Keratinocyte (primary cell): Measurements from ENCODE around the gene SMYD3. TPM values are rescaled to one million over a fixed set of nuclear protein-coding genes. Genes with fewer than 3 reads are reported as not detected.

Source experiments
- DNase-seq: peaks from one replicate; pipeline ENCODE4 v3.0.0-alpha.2; 2011; ENCODE audit warnings: low read depth, missing footprints, low spot score
- FAIRE-seq: peaks from 2 replicates; lab custom pipeline; 2011; peaks lifted over from hg19 to GRCh38; lab: Jason Lieb, UNC
- H2AFZ ChIP-seq: 2 replicates; pipeline ENCODE4 v1.6.0; 2012; ENCODE audit warnings: low read length, control low read depth, inconsistent platforms; ENCODE audit not compliant: control insufficient read depth
- H3K27ac ChIP-seq: 2 replicates; pipeline ENCODE4 v1.5.1; 2011; ENCODE audit warnings: low read length; ENCODE audit not compliant: control insufficient read depth, insufficient read depth
- H3K27me3 ChIP-seq: 3 replicates; pipeline ENCODE4 v1.6.0; 2011; ENCODE audit warnings: low read length; ENCODE audit not compliant: control insufficient read depth, insufficient read depth; ENCODE audit errors: extremely low read depth
- H3K36me3 ChIP-seq, 2 experiments: 2 replicates in 1 of 2; 3 replicates in 1 of 2; pipeline ENCODE4 v1.5.1; 2011; ENCODE audit warnings: low read length in 2 of 2, mild to moderate bottlenecking in 1 of 2; ENCODE audit not compliant: control insufficient read depth in 2 of 2, insufficient read depth in 2 of 2; ENCODE audit errors: extremely low read depth in 1 of 2
- H3K4me1 ChIP-seq: 3 replicates; pipeline ENCODE4 v1.5.1; 2011; ENCODE audit warnings: low read length; ENCODE audit not compliant: control insufficient read depth, insufficient read depth; ENCODE audit errors: extremely low read depth
- H3K4me2 ChIP-seq: 3 replicates; pipeline ENCODE4 v1.6.0; 2011; ENCODE audit warnings: low read depth, low read length; ENCODE audit not compliant: control insufficient read depth, insufficient read depth; ENCODE audit errors: extremely low read depth
- H3K4me3 ChIP-seq, 3 experiments: fragments of 200-600 bp in 1 of 3; sonication (generic) in 1 of 3; 2 replicates in 2 of 3; 3 replicates in 1 of 3; pipeline ENCODE4 v1.5.1; 2011 to 2016; ENCODE audit warnings: low read length in 3 of 3, mild to moderate bottlenecking in 3 of 3, control low read depth in 2 of 3, inconsistent platforms in 1 of 3, low read depth in 1 of 3, mixed read lengths in 1 of 3, mixed run types in 1 of 3, moderate library complexity in 1 of 3; ENCODE audit not compliant: control insufficient read depth in 2 of 3, insufficient read depth in 2 of 3; ENCODE audit errors: extremely low read depth in 1 of 3
- H3K79me2 ChIP-seq: 2 replicates; pipeline ENCODE4 v1.6.0; 2012; ENCODE audit warnings: low read length; ENCODE audit not compliant: control insufficient read depth, insufficient read depth
- H3K9ac ChIP-seq: 3 replicates; pipeline ENCODE4 v1.6.0; 2011; ENCODE audit warnings: low read length; ENCODE audit not compliant: control insufficient read depth, insufficient read depth; ENCODE audit errors: extremely low read depth
- H3K9me1 ChIP-seq: 3 replicates; pipeline ENCODE4 v1.6.0; 2011; ENCODE audit warnings: low read length; ENCODE audit not compliant: control insufficient read depth, insufficient read depth; ENCODE audit errors: extremely low read depth
- H3K9me3 ChIP-seq: 2 replicates; pipeline ENCODE4 v1.5.1; 2012; ENCODE audit warnings: low read depth, low read length; ENCODE audit not compliant: control insufficient read depth
- H4K20me1 ChIP-seq: 3 replicates; pipeline ENCODE4 v1.6.0; 2011; ENCODE audit warnings: low read length; ENCODE audit not compliant: control insufficient read depth, insufficient read depth; ENCODE audit errors: extremely low read depth
- CTCF ChIP-seq, 3 experiments: IDR thresholded peaks in 1 of 3; conservative IDR thresholded peaks in 1 of 3; optimal IDR thresholded peaks in 1 of 3; 2 replicates in 2 of 3; 3 replicates in 1 of 3; pipeline versions ENCODE3 to v1.5.1; 2011; ENCODE audit warnings: low read length in 3 of 3, mild to moderate bottlenecking in 3 of 3, moderate library complexity in 2 of 3, control low read depth in 1 of 3, inconsistent platforms in 1 of 3; ENCODE audit not compliant: insufficient read depth in 2 of 3; ENCODE audit errors: extremely low read depth in 1 of 3
- EZH2 ChIP-seq: IDR thresholded peaks from one replicate; pipeline ENCODE4 v1.6.1; 2012; ENCODE audit warnings: inconsistent platforms, mild to moderate bottlenecking, low read length, moderate library complexity
- dilution Hi-C: fragments of 300-500 bp; cut with MboI; formaldehyde crosslinking; loops from one replicate; pipeline ENCODE4 v1.7.0; 2020; ENCODE audit warnings: low sequenced_read_pairs; ENCODE audit not compliant: extremely low pct_ligation_motif_present
- polyA plus RNA-seq, 5 experiments: library from polyadenylated mRNA; depleted of rRNA in 3 of 5; stranded (reverse) in 3 of 5; stranded (forward) in 1 of 5; unstranded in 1 of 5; fragments of >200 nt; gene quantifications; 1 replicate in 1 of 5; 2 replicates in 3 of 5; 3 replicates in 1 of 5; pipeline versions ENCODE4 v1.2.1 to v1.2.3, GENCODE V29; 2011 to 2012; ENCODE audit warnings: missing spikeins in 2 of 5, low read depth in 1 of 5, low replicate concordance in 1 of 5

SMYD3 gene
- polyA plus RNA-seq, 1 donor (not counting 4 experiments of a cell fraction or from before 2014, with no cell fraction given): 31.0 TPM

- no peak for DNase-seq
- H2AFZ ChIP-seq: no peak overlapping the region
- no peaks in the 10 kb centered on the region for H3K9me1 ChIP-seq
- peaks cover 7% of the 10 kb centered on the region for H3K4me1 ChIP-seq
- H3K4me2 ChIP-seq: no peak overlapping the region
- no peak overlapping the region for H3K27ac ChIP-seq
- H3K4me3 ChIP-seq: no peak overlapping the region
- H4K20me1 ChIP-seq: no peaks in the 10 kb centered on the region
- FAIRE-seq: no peak
- H3K79me2 ChIP-seq: no peaks in the 10 kb centered on the region
- no peak for TF ChIP-seq CTCF (optimal IDR thresholded peaks at IDR 0.05 in 1 of 3, IDR thresholded peaks at IDR 0.05 in 1 of 3, conservative IDR thresholded peaks at IDR 0.05 in 1 of 3; ENCODE audit: extremely low read depth in 1 of 3, insufficient read depth in 2 of 3, low read length in 3 of 3)
- TF ChIP-seq EZH2: no peak
- dilution Hi-C loops: no loop called here
- no peaks in the 10 kb centered on the region for H3K36me3 ChIP-seq
- H3K9me3 ChIP-seq: no peaks in the 10 kb centered on the region
- H3K9ac ChIP-seq: no peak overlapping the region
- no peaks in the 10 kb centered on the region for H3K27me3 ChIP-seq
Measured at GRCh38 chr1:245873883-245874671, 633.0 kb downstream of the SMYD3 start.

GRCh38 chr1:245873068-245873467, 634.0 kb downstream of the SMYD3 start:
- no peak for DNase-seq
- no peak for FAIRE-seq
- no peak overlapping the region for H3K9ac ChIP-seq

More at GRCh38 chr1:245873068-245873467, 634.0 kb downstream of the SMYD3 start:
- H4K20me1 ChIP-seq: no peaks in the 10 kb centered on the region
- peaks cover 7% of the 10 kb centered on the region for H3K4me1 ChIP-seq
- H3K27me3 ChIP-seq: no peaks in the 10 kb centered on the region
- no peaks in the 10 kb centered on the region for H3K9me3 ChIP-seq
- H3K27ac ChIP-seq: no peak overlapping the region
- H3K4me3 ChIP-seq: no peak overlapping the region
- TF ChIP-seq EZH2 (no peak), CTCF (optimal IDR thresholded peaks at IDR 0.05 in 1 of 3, IDR thresholded peaks at IDR 0.05 in 1 of 3, conservative IDR thresholded peaks at IDR 0.05 in 1 of 3; ENCODE audit: extremely low read depth in 1 of 3, insufficient read depth in 2 of 3, low read length in 3 of 3) (no peak)
- H3K9me1 ChIP-seq: no peaks in the 10 kb centered on the region
- H3K79me2 ChIP-seq: no peaks in the 10 kb centered on the region
- no peak overlapping the region for H2AFZ ChIP-seq
- dilution Hi-C loops: no loop called here
- H3K4me2 ChIP-seq: no peak overlapping the region
- no peaks in the 10 kb centered on the region for H3K36me3 ChIP-seq
